ENCODE measurements around the gene DOK7. TPM values are rescaled to one million over a fixed set of nuclear protein-coding genes. Genes with fewer than 3 reads are reported as not detected.

The DOK7 gene
- total and polyA plus RNA-seq, 2 donors (not counting 3 experiments of a cell fraction or from before 2014, with no cell fraction given), result not detected

DNA sequence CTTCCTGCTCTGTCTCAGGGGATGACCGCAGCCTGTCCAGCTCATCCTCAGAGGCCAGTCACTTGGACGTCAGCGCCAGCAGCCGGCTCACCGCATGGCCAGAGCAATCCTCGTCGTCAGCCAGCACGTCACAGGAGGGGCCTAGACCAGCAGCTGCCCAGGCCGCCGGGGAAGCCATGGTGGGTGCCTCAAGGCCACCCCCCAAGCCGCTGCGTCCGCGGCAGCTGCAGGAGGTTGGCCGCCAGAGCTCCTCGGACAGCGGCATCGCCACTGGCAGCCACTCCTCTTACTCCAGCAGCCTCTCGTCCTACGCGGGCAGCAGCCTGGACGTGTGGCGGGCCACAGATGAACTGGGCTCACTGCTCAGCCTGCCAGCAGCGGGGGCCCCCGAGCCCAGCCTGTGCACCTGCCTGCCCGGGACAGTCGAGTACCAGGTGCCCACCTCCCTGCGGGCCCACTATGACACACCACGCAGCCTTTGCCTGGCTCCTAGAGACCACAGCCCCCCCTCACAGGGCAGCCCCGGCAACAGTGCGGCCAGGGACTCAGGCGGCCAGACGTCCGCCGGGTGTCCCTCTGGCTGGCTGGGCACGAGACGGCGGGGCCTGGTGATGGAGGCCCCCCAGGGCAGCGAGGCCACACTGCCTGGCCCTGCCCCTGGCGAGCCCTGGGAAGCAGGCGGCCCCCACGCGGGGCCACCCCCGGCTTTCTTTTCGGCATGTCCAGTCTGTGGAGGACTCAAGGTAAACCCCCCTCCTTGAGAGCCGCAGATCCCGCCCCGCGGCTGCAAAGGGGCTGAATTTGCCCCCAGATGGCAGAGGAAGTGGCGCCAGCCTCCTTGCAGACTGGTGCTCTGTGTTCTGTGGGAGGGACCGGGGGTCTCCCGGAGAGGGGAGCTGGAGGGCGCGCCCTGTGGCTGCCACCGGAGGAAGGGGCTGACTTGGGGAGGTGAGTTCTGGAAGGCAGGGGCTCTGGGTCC lies 29.9 kb downstream of the DOK7 start:
- dilution Hi-C loops (cut with MboI; ENCODE audit: extremely low pct_ligation_motif_present, low sequenced_read_pairs), result no loop called here
- BruUV-seq (replicated peaks), result no TSS peak
- H3K36me3 ChIP-seq (ENCODE audit: control insufficient read depth in 2 of 2, extremely low read depth in 1 of 2, insufficient read depth in 2 of 2, low read length in 2 of 2), result no peaks in the 10 kb centered on the region
- H3K79me2 ChIP-seq (ENCODE audit: control insufficient read depth, insufficient read depth, low read length), result no peaks in the 10 kb centered on the region
- no peaks in the 10 kb centered on the region for H4K20me1 ChIP-seq (replicated peaks; ENCODE audit: control insufficient read depth, extremely low read depth, insufficient read depth, low read length)
- H2AFZ ChIP-seq (ENCODE audit: low read depth, low read length), result no peak overlapping the region
- H3K4me3 ChIP-seq (replicated peaks in 1 of 3; ENCODE audit: insufficient read depth in 1 of 3, low read depth in 1 of 3, low read length in 3 of 3), result no peak overlapping the region
- H3K4me2 ChIP-seq (ENCODE audit: insufficient read depth, low read length), result no peak overlapping the region
- FAIRE-seq, result no peak
- no peak overlapping the region for H3K9ac ChIP-seq (replicated peaks; ENCODE audit: extremely low read depth, insufficient read depth, low read length)
- ChIA-PET CTCF (interaction anchor here (1.5 to 2.2 kb wide), 2 partner anchors 12 kb away, joined by 13 to 15 read pairs; no protein-coding TSS in a partner anchor), POLR2A (no interaction called here)
- H3K9me1 ChIP-seq (replicated peaks; ENCODE audit: control insufficient read depth, extremely low read depth, insufficient read depth, low read length), result no peaks in the 10 kb centered on the region
- intact Hi-C loops (cut with micrococcal nuclease), result no loop called here
- H3K9me3 ChIP-seq (replicated peaks; ENCODE audit: control insufficient read depth, insufficient read depth, low read length), result no peaks in the 10 kb centered on the region
- DNase-seq (ENCODE audit: low read depth, low spot score), result no peak
- TF ChIP-seq, protein P1, sequence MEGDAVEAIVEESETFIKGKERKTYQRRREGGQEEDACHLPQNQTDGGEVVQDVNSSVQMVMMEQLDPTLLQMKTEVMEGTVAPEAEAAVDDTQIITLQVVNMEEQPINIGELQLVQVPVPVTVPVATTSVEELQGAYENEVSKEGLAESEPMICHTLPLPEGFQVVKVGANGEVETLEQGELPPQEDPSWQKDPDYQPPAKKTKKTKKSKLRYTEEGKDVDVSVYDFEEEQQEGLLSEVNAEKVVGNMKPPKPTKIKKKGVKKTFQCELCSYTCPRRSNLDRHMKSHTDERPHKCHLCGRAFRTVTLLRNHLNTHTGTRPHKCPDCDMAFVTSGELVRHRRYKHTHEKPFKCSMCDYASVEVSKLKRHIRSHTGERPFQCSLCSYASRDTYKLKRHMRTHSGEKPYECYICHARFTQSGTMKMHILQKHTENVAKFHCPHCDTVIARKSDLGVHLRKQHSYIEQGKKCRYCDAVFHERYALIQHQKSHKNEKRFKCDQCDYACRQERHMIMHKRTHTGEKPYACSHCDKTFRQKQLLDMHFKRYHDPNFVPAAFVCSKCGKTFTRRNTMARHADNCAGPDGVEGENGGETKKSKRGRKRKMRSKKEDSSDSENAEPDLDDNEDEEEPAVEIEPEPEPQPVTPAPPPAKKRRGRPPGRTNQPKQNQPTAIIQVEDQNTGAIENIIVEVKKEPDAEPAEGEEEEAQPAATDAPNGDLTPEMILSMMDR (IDR thresholded peaks at IDR 0.05; ENCODE audit: extremely low read depth in 1 of 2, insufficient read depth in 1 of 2, low read depth in 1 of 2, low read length in 2 of 2), result no peak
- TF ChIP-seq FOS (IDR thresholded peaks at IDR 0.05; ENCODE audit: borderline replicate concordance, insufficient read depth, low read length) (no peak), JUN (IDR thresholded peaks at IDR 0.05; ENCODE audit: borderline replicate concordance, insufficient read depth, insufficient read length, low read depth) (no peak)
- no peak overlapping the region for H3K27ac ChIP-seq (ENCODE audit: insufficient read depth, low read depth, low read length)
- no peaks in the 10 kb centered on the region for H3K4me1 ChIP-seq (ENCODE audit: control insufficient read depth, extremely low read depth, insufficient read depth, low read length)
- peaks cover 2 to 7% of the 10 kb centered on the region in 2 experiments for H3K27me3 ChIP-seq (ENCODE audit: control insufficient read depth in 2 of 2, insufficient read depth in 2 of 2, low read length in 2 of 2)

Measured in endothelial cell of umbilical vein (primary cell).